Kidney (tissue), 14 donors: ENCODE results near the gene FZR1. TPM values are rescaled to one million over a fixed set of nuclear protein-coding genes. Genes with fewer than 3 reads are reported as not detected.

ENCODE experiments used
- DNase-seq, 5 donors: peaks; one replicate each; pipeline ENCODE4 v3.0.0-alpha.2; 2013 to 2020
- FAIRE-seq: peaks from 2 replicates; lab custom pipeline; 2012; peaks lifted over from hg19 to GRCh38; lab: Jason Lieb, UNC
- H3K27ac ChIP-seq, 2 donors: one replicate each; pipeline ENCODE4 v1.7.0; 2013; ENCODE audit warnings: low read depth in 2 of 2, low read length in 2 of 2, inconsistent platforms in 1 of 2
- H3K27me3 ChIP-seq: one replicate; pipeline ENCODE4 v1.7.1; 2013; ENCODE audit warnings: low read length, inconsistent platforms; ENCODE audit not compliant: control insufficient read depth, insufficient read depth
- H3K36me3 ChIP-seq, 3 donors: one replicate each; pipeline versions ENCODE4 v1.7.0 to v1.7.1; 2013; ENCODE audit warnings: low read length in 3 of 3, control low read depth in 1 of 3, inconsistent platforms in 1 of 3; ENCODE audit not compliant: insufficient read depth in 3 of 3, control insufficient read depth in 2 of 3
- H3K4me1 ChIP-seq, 3 donors: one replicate each; pipeline versions ENCODE4 v1.7.0 to v1.7.1; 2013; ENCODE audit warnings: low read length in 3 of 3, inconsistent platforms in 1 of 3, low read depth in 1 of 3; ENCODE audit not compliant: control insufficient read depth in 2 of 3, insufficient read depth in 2 of 3
- H3K4me3 ChIP-seq, 3 donors: one replicate each; pipeline versions ENCODE4 v1.7.0 to v1.8.1; 2013; ENCODE audit warnings: low read length in 3 of 3, control low read depth in 1 of 3, inconsistent platforms in 1 of 3
- H3K9ac ChIP-seq, 3 donors: one replicate each; pipeline versions ENCODE4 v1.7.0 to v1.7.1; 2013; ENCODE audit warnings: low read length in 3 of 3, control low read depth in 1 of 3, inconsistent platforms in 1 of 3
- H3K9me3 ChIP-seq, 3 donors: one replicate each; pipeline versions ENCODE4 v1.7.0 to v1.7.1; 2013; ENCODE audit warnings: low read length in 3 of 3, control low read depth in 1 of 3, inconsistent platforms in 1 of 3; ENCODE audit not compliant: control insufficient read depth in 2 of 3, insufficient read depth in 1 of 3
- CTCF ChIP-seq: IDR thresholded peaks from 3 replicates; pipeline ENCODE4 v1.5.1; 2012; ENCODE audit warnings: mild to moderate bottlenecking, moderate library complexity, borderline replicate concordance; ENCODE audit not compliant: insufficient read depth; ENCODE audit errors: extremely low read depth
- intact Hi-C: fragments of 100-400 bp; cut with DNase I; formaldehyde crosslinking; loops from one replicate; pipeline ENCODE4 v1.11.1; 2022
- polyA plus RNA-seq: library from polyadenylated mRNA; stranded (reverse); fragments of 350-450 nt; fragmentation: Illumina TruSeq; extraction: RNeasy Lipid Tissue Mini Kit (QIAGEN cat#74804); gene quantifications from one replicate; pipeline ENCODE4 v1.2.3, GENCODE V29; 2014; ENCODE audit warnings: low read depth, low replicate concordance; ENCODE audit not compliant: insufficient read depth
- total RNA-seq: library from RNA; stranded (reverse); fragmentation: NEBNext Ultra II Directional; extraction: Animal tissue kit (Norgen Biotek cat#: 25700); gene quantifications from one replicate; pipeline ENCODE4 v1.2.1, GENCODE V29; 2021
- donor health status: control.
- donor health status: control.
- donor health status: control.
- donor health status: control.
- donor health status: control.
- donor health status: DM: yes; HTN: yes; CAD: no.
- donor health status: Normal renal cell carcinoma (clear cell type).

FZR1 gene
- total and polyA plus RNA-seq, 2 donors from 2014 or later, result 28.4 to 48.0 TPM

- Histone ChIP-seq H3K36me3 (peaks cover 0 to 8% (median 0%) of the 10 kb centered on the region in 3 donors), H3K9me3 (no peaks in the 10 kb centered on the region), H3K9ac (no peak overlapping the region), H3K27ac (no peak overlapping the region), H3K4me1 (peaks cover 0 to 10% (median 3%) of the 10 kb centered on the region in 3 donors), H3K27me3 (no peaks in the 10 kb centered on the region), H3K4me3 (no peak overlapping the region)
- TF ChIP-seq CTCF, result no peak
- DNase-seq (no peak), FAIRE-seq (no peak)
- intact Hi-C loops, result no loop called here
These were observed 43.7 kb downstream of the FZR1 start for GRCh38 chr19:3549816-3550215.

DNA sequence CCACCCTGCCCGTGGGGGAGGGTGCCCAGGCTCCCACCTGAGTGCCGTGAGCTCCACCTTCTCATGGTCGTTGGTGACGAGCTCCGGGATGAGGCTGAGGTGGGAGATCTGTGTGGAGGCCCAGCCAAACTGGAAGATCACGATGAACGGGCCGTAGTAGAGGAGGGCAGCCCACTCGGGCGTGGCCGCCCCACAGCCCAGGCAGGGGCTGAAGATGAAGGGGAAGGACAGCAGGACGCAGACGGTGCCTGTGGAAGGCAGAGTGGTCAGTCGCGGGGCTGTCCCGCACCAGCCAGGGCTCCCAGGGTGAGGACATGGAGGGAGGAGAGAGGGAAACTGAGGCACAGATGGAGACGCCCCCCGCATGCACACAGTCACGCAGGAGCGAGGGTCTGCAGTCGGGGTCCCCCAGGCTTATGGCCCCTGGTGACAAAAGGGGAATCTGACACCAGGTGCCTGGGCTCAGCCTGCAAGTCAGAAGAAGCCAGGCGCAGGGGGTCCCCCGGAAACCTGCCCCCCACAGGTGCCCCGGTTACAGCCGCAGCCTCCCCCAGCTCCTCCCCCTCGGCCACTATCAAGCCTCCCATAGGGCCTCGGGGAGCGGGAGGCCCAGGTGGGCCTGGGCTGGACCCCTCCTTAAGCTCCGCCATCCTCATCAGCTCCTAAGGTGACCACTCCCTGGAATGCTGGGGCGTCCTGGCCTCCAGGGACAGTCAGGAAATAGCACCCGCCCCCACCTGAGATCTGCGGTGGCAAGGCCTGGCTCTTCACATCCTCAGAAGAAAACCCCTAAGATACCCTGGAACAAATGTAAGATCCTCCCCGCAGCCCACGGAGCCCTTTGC is 45.1 kb downstream of the FZR1 start:
- no peaks in the 10 kb centered on the region for H3K9me3 ChIP-seq
- H3K9ac ChIP-seq, result no peak overlapping the region
- intact Hi-C loops, result no loop called here
- peaks cover 0 to 16% (median 3%) of the 10 kb centered on the region in 3 donors for H3K4me1 ChIP-seq
- TF ChIP-seq CTCF, result no peak
- no peak for FAIRE-seq
- H3K36me3 ChIP-seq, result peaks cover 0 to 8% (median 0%) of the 10 kb centered on the region in 3 donors
- peak in 1 of 5 donors; percentile 39 for DNase-seq
- no peak overlapping the region for H3K27ac ChIP-seq
- H3K4me3 ChIP-seq, result no peak overlapping the region
- no peaks in the 10 kb centered on the region for H3K27me3 ChIP-seq

DNA sequence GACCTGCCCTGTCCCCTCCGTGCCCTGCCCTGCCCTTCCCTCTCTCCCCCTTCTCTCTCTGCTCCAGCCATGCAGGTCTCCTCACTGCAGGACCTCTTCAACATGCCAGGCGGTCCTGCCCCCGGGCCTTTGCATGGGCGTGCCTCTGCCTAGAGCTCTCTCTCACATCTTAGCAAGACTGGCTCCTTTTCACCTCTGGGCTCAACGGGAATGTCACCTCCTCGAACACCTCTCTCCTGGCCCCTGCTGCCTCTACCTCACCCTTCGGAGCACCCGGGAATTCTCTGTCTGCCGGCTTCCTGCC is 45.6 kb downstream of the FZR1 start:
- Histone ChIP-seq H3K27me3 (no peaks in the 10 kb centered on the region), H3K36me3 (peaks cover 0 to 8% (median 0%) of the 10 kb centered on the region in 3 donors), H3K27ac (no peak overlapping the region), H3K9ac (no peak overlapping the region), H3K4me3 (no peak overlapping the region), H3K4me1 (peaks cover 0 to 22% (median 3%) of the 10 kb centered on the region in 3 donors), H3K9me3 (no peaks in the 10 kb centered on the region)
- DNase-seq, result no peak
- intact Hi-C loops, result no loop called here
- FAIRE-seq, result no peak
- no peak for TF ChIP-seq CTCF
